ENCODE measurements around the gene MCU. TPM values are rescaled to one million over a fixed set of nuclear protein-coding genes. Genes with fewer than 3 reads are reported as not detected.

Gene MCU
- total and polyA plus RNA-seq, 2 of the 4 experiments (the other 2 are of a cell fraction), result 36.2 to 36.7 TPM

DNA sequence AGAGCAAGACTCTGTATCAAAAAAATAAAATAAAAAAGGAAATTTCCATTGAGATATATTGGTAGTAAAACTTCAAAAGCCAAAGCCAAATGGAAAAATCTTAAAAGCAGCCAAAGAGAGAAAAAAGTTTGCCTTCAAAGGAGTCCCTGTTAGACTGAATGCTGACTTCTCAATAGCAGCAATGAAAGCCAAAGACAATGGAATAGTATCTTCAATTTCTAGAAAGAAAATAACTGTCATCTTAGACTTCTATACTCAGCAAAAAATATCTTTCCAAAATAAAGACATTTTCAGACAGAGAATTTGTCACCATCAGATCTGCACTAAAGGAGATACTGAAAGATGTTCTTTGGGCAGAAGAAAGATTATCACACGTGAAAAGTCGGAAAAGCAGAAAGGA lies 187.3 kb downstream of the MCU start:
- no peak for TF ChIP-seq CEBPB (IDR thresholded peaks at IDR 0.05; ENCODE audit: low read depth, low read length)
- no peak for TF ChIP-seq MAZ (IDR thresholded peaks at IDR 0.05; ENCODE audit: borderline replicate concordance, low read depth, low read length)
- no peak for TF ChIP-seq RFX5 (IDR thresholded peaks at IDR 0.05; ENCODE audit: low read depth, low read length)
- no peak for TF ChIP-seq FOS (IDR thresholded peaks at IDR 0.05; ENCODE audit: low read depth, low read length)
- no peak for TF ChIP-seq MAFK (IDR thresholded peaks at IDR 0.05; ENCODE audit: low read depth, low read length)
- TF ChIP-seq CHD1 (IDR thresholded peaks at IDR 0.05; ENCODE audit: low read depth, low read length), result no peak
- TF ChIP-seq BHLHE40 (IDR thresholded peaks at IDR 0.05; ENCODE audit: low read depth, low read length), result no peak
- TF ChIP-seq NFE2L2 (IDR thresholded peaks at IDR 0.05; ENCODE audit: low read depth, low read length), result no peak
- no peak for TF ChIP-seq SMC3 (IDR thresholded peaks at IDR 0.05; ENCODE audit: low read depth, low read length)
- TF ChIP-seq, protein P1, sequence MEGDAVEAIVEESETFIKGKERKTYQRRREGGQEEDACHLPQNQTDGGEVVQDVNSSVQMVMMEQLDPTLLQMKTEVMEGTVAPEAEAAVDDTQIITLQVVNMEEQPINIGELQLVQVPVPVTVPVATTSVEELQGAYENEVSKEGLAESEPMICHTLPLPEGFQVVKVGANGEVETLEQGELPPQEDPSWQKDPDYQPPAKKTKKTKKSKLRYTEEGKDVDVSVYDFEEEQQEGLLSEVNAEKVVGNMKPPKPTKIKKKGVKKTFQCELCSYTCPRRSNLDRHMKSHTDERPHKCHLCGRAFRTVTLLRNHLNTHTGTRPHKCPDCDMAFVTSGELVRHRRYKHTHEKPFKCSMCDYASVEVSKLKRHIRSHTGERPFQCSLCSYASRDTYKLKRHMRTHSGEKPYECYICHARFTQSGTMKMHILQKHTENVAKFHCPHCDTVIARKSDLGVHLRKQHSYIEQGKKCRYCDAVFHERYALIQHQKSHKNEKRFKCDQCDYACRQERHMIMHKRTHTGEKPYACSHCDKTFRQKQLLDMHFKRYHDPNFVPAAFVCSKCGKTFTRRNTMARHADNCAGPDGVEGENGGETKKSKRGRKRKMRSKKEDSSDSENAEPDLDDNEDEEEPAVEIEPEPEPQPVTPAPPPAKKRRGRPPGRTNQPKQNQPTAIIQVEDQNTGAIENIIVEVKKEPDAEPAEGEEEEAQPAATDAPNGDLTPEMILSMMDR (conservative IDR thresholded peaks at IDR 0.05; ENCODE audit: low read depth, low read length), result no peak
- no peak for TF ChIP-seq ELK1 (IDR thresholded peaks at IDR 0.05; ENCODE audit: borderline replicate concordance, low read depth, low read length)
- no peak for TF ChIP-seq RAD21 (IDR thresholded peaks at IDR 0.05; ENCODE audit: low read length)
- TF ChIP-seq, protein P2, sequence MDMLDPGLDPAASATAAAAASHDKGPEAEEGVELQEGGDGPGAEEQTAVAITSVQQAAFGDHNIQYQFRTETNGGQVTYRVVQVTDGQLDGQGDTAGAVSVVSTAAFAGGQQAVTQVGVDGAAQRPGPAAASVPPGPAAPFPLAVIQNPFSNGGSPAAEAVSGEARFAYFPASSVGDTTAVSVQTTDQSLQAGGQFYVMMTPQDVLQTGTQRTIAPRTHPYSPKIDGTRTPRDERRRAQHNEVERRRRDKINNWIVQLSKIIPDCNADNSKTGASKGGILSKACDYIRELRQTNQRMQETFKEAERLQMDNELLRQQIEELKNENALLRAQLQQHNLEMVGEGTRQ (IDR thresholded peaks at IDR 0.05; ENCODE audit: low read depth, low read length), result no peak
- no peak overlapping the region for H3K56ac ChIP-seq (ENCODE audit: extremely low read depth, insufficient read depth, low read length)
- DNase-seq, result no peak
- no peak overlapping the region for H2AK5ac ChIP-seq (ENCODE audit: low read depth, low read length)
- ChIA-PET CTCF (no interaction called here), POLR2A (ENCODE audit: unreplicated experiment) (no interaction called here)
- no peak overlapping the region for H3K23ac ChIP-seq (ENCODE audit: low read depth, low read length)
- no peak overlapping the region for H3K18ac ChIP-seq (ENCODE audit: low read depth, low read length)
- H3K9me3 ChIP-seq (ENCODE audit: control insufficient read depth, insufficient read depth, low read length), result 0 out of 2 replicates have a peak, but pooled peaks cover 2% of the 10 kb centered on the region
- H2AK9ac ChIP-seq (replicated peaks; ENCODE audit: low read depth, low read length, poor library complexity), result no peak overlapping the region
- no peak overlapping the region for H2BK5ac ChIP-seq (ENCODE audit: low read depth, low read length, poor library complexity, severe bottlenecking)
- intact Hi-C loops (cut with micrococcal nuclease) (no loop called here), dilution Hi-C loops (cut with HindIII; ENCODE audit: low sequenced_read_pairs, unreplicated experiment) (no loop called here), in situ Hi-C loops (cut with MboI; ENCODE audit: low sequenced_read_pairs) (no loop called here)
- H3K4me2 ChIP-seq (ENCODE audit: low read depth, low read length), result no peak overlapping the region
- no peak overlapping the region for H3K9ac ChIP-seq (ENCODE audit: low read depth, low read length)
- BruUV-seq (replicated peaks), result no TSS peak
- no peaks in the 10 kb centered on the region for H3K4me1 ChIP-seq (ENCODE audit: control insufficient read depth, insufficient read depth, low read length)
- no peak overlapping the region for H3K14ac ChIP-seq (replicated peaks; ENCODE audit: low read depth, low read length)
- WGBS, 2 experiments (ENCODE audit: extremely low coverage in 2 of 2, insufficient read length in 1 of 2), result no CpG with 5 or more reads among the region's 2 CpGs
- peaks cover 0 to 3% of the 10 kb centered on the region in 2 experiments; a peak in 1 of 4 replicates for H3K79me1 ChIP-seq (ENCODE audit: low read depth in 1 of 2, low read length in 2 of 2)
- H3K4ac ChIP-seq (ENCODE audit: low read depth, low read length), result no peak overlapping the region
- H4K8ac ChIP-seq (ENCODE audit: low read depth in 2 of 2, low read length in 2 of 2), result no peak overlapping the region
- H3K27ac ChIP-seq (ENCODE audit: insufficient read depth, low read length), result no peak overlapping the region
- H2AFZ ChIP-seq (replicated peaks; ENCODE audit: low read length, poor library complexity), result no peak overlapping the region
- no peak overlapping the region for H4K5ac ChIP-seq (ENCODE audit: low read depth, low read length)
- H3K36me3 ChIP-seq (ENCODE audit: control insufficient read depth, insufficient read depth, low read length), result peaks cover 3% of the 10 kb centered on the region; the same call in 1 of the 2 replicates
- H2BK120ac ChIP-seq (ENCODE audit: low read depth, low read length), result no peak overlapping the region
- no peak overlapping the region for H3K4me3 ChIP-seq (ENCODE audit: insufficient read depth, low read depth, low read length)
- H3K27me3 ChIP-seq (ENCODE audit: control insufficient read depth, insufficient read depth, low read length), result no peaks in the 10 kb centered on the region
- no peak overlapping the region for H2BK20ac ChIP-seq (ENCODE audit: low read depth, low read length)
- no peaks in the 10 kb centered on the region for H3K9me1 ChIP-seq (ENCODE audit: insufficient read depth, low read length)
- no peak overlapping the region for H4K91ac ChIP-seq (ENCODE audit: insufficient read depth, low read depth, low read length)
- no peaks in the 10 kb centered on the region; the same call in 1 of the 2 replicates for H4K20me1 ChIP-seq (ENCODE audit: insufficient read depth, low read length)
- no peak overlapping the region for H2BK15ac ChIP-seq (ENCODE audit: low read depth, low read length)
- no peak for ATAC-seq (ENCODE audit: low read depth)

All from IMR-90 (cell line).